Measurements from ENCODE around the gene RNF214. TPM values are rescaled to one million over a fixed set of nuclear protein-coding genes. Genes with fewer than 3 reads are reported as not detected.

RNF214 gene
- polyA plus RNA-seq, 3 donors: 6.4 to 13.8 (median 7.8) TPM

DNA sequence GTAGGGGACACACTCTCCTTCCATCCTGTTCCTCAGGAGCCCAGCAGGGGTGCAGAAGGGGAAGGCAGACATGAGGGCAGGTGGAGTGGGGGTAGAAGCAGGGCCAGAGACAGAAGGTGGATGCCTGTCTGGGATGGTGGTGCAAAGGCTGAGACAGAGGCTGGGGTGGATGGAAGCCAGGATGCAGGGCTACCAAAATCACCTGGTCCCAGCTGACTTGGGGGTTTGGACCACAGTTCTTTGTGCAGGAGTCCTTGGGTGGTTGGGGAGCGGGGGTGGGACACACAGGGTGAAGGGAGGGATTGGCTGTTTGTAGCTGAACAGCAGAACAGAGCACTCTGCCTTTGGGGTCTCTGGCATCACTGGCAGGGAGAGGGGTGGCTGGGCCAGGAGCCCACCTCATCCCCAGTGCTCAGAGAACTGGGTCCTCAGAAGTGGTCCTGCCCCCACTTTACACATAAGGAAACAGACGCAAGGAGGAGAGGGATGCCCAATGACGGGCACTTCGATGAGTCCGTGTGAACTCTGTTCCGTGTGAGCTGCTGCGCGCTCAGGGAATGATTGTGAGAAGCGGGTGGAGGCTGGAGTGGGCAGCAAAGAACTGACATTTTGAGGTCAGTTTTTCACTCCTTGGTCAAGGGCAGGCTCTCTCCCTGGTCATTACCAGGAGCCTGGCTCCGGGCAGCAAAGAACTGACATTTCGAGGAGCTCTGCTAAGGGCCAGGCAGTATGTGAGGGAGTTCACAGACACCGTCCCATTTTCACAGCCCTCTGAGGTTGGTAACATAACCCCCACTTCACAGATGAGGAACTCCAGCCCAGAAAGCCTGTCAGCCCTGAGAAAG, 31.4 kb upstream of the RNF214 start:
- DNase-seq: no peak
- Histone ChIP-seq H3K79me2 (ENCODE audit: insufficient read depth, low read length) (no peaks in the 10 kb centered on the region), H3K9me3 (replicated peaks in 1 of 2; ENCODE audit: control insufficient read depth in 1 of 2, insufficient read depth in 1 of 2, low read length in 2 of 2) (no peaks in the 10 kb centered on the region), H3K4me2 (replicated peaks; ENCODE audit: extremely low read depth, low read length, poor library complexity, severe bottlenecking) (no peak overlapping the region), H4K20me1 (ENCODE audit: insufficient read depth, low read length) (peaks cover 12% of the 10 kb centered on the region), H3K9ac (ENCODE audit: insufficient read depth, low read length, poor library complexity, severe bottlenecking) (peak overlapping the region; percentile 25), H3K27ac (ENCODE audit: low read depth in 1 of 2, low read length in 2 of 2) (peak overlapping the region in 1 of 2 donors; percentile 36), H3K36me3 (replicated peaks in 1 of 2; ENCODE audit: control insufficient read depth in 1 of 2, insufficient read depth in 2 of 2, low read length in 2 of 2) (peaks cover 47 to 61% of the 10 kb centered on the region in 2 donors), H3K4me1 (ENCODE audit: control insufficient read depth in 1 of 2, insufficient read depth in 2 of 2, low read length in 2 of 2) (peaks cover under 1 to 8% of the 10 kb centered on the region in 2 donors), H3K4me3 (replicated peaks in 1 of 3; ENCODE audit: low read depth in 2 of 3, low read length in 3 of 3) (no peak overlapping the region), H3K27me3 (ENCODE audit: control insufficient read depth in 2 of 2, insufficient read depth in 2 of 2, low read length in 2 of 2) (no peaks in the 10 kb centered on the region), H2AFZ (ENCODE audit: insufficient read depth, low read depth, low read length, poor library complexity, severe bottlenecking) (no peak overlapping the region)
- Mint-ChIP-seq H3K9me3 (peaks cover 0 to 3% (median 0%) of the 10 kb centered on the region in 7 donors), H3K27me3 (ENCODE audit: low read depth in 3 of 3) (peaks cover 3 to 7% (median 6%) of the 10 kb centered on the region in 3 donors), H3K27ac (peak overlapping the region in 2 of 7 donors; percentile 54 to 71), H3K4me1 (peaks cover 19% of the 10 kb centered on the region), H3K36me3 (peaks cover 55 to 65% of the 10 kb centered on the region in 2 donors), H3K4me3 (no peak overlapping the region)
- intact Hi-C loops (cut with micrococcal nuclease): no loop called here
- TF ChIP-seq, protein P1, sequence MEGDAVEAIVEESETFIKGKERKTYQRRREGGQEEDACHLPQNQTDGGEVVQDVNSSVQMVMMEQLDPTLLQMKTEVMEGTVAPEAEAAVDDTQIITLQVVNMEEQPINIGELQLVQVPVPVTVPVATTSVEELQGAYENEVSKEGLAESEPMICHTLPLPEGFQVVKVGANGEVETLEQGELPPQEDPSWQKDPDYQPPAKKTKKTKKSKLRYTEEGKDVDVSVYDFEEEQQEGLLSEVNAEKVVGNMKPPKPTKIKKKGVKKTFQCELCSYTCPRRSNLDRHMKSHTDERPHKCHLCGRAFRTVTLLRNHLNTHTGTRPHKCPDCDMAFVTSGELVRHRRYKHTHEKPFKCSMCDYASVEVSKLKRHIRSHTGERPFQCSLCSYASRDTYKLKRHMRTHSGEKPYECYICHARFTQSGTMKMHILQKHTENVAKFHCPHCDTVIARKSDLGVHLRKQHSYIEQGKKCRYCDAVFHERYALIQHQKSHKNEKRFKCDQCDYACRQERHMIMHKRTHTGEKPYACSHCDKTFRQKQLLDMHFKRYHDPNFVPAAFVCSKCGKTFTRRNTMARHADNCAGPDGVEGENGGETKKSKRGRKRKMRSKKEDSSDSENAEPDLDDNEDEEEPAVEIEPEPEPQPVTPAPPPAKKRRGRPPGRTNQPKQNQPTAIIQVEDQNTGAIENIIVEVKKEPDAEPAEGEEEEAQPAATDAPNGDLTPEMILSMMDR (IDR thresholded peaks at IDR 0.05): no peak
- WGBS (ENCODE audit: insufficient coverage): 97% methylated on average over 7 of the region's 12 CpGs

DNA sequence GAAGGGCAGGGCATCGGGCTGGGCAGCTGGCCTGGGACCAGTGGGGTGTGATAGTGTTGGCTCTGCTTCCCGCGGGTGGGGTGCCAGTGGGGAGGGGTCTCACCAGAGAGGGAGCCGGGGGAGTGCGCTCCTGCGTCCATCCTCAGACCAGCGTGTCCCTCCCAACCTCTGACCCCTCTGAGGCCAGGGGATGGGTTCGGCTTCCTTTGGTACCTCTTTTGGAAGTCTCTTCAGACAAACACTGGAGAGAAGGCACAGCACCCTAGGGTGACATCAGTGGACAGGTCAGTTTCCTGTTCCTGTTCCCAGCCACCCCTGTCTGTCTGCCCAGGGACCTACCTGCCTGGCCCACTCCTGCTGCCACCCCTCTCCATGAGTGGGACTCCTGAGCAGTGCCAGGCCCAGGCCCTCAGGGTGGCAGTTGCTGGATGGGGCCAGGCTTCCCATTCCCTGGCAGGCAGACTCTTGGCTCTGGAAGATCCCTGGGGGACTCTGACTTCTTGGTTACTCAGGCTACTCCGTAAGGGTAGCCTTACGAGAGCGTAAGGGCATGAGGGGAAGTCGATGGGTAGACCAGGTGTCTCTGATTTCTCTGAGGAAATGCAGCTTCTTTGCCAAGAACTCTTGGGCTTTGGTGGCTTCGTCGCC, 30.7 kb upstream of the RNF214 start:
- Histone ChIP-seq H3K9ac (ENCODE audit: insufficient read depth, low read length, poor library complexity, severe bottlenecking) (peak overlapping the region; percentile 25), H3K36me3 (replicated peaks in 1 of 2; ENCODE audit: control insufficient read depth in 1 of 2, insufficient read depth in 2 of 2, low read length in 2 of 2) (peaks cover 43 to 57% of the 10 kb centered on the region in 2 donors), H4K20me1 (ENCODE audit: insufficient read depth, low read length) (peaks cover 12% of the 10 kb centered on the region), H3K4me3 (replicated peaks in 1 of 3; ENCODE audit: low read depth in 2 of 3, low read length in 3 of 3) (no peak overlapping the region), H3K4me2 (replicated peaks; ENCODE audit: extremely low read depth, low read length, poor library complexity, severe bottlenecking) (no peak overlapping the region), H3K4me1 (ENCODE audit: control insufficient read depth in 1 of 2, insufficient read depth in 2 of 2, low read length in 2 of 2) (peaks cover 0 to 6% of the 10 kb centered on the region in 2 donors), H3K79me2 (ENCODE audit: insufficient read depth, low read length) (no peaks in the 10 kb centered on the region), H2AFZ (ENCODE audit: insufficient read depth, low read depth, low read length, poor library complexity, severe bottlenecking) (no peak overlapping the region), H3K27ac (ENCODE audit: low read depth in 1 of 2, low read length in 2 of 2) (peak overlapping the region in 1 of 2 donors; percentile 36), H3K9me3 (replicated peaks in 1 of 2; ENCODE audit: control insufficient read depth in 1 of 2, insufficient read depth in 1 of 2, low read length in 2 of 2) (no peaks in the 10 kb centered on the region), H3K27me3 (ENCODE audit: control insufficient read depth in 2 of 2, insufficient read depth in 2 of 2, low read length in 2 of 2) (no peaks in the 10 kb centered on the region)
- intact Hi-C loops (cut with micrococcal nuclease): no loop called here
- Mint-ChIP-seq H3K4me1 (peaks cover 19% of the 10 kb centered on the region), H3K36me3 (peaks cover 50 to 60% of the 10 kb centered on the region in 2 donors), H3K27me3 (ENCODE audit: low read depth in 3 of 3) (peaks cover 3 to 7% (median 6%) of the 10 kb centered on the region in 3 donors), H3K9me3 (peaks cover 0 to 3% (median 0%) of the 10 kb centered on the region in 7 donors), H3K4me3 (no peak overlapping the region), H3K27ac (peak overlapping the region in 2 of 7 donors; percentile 18 to 70)
- DNase-seq: no peak
- TF ChIP-seq, protein P1 (IDR thresholded peaks at IDR 0.05): no peak
- WGBS (ENCODE audit: insufficient coverage): 82% methylated on average over 11 of the region's 14 CpGs
